ENCODE data around the gene MLYCD.

GRCh38 chr16:83900571-83900970, 1.7 kb downstream of the MLYCD start:
- TF ChIP-seq EZH2 (IDR thresholded peaks at IDR 0.05; ENCODE audit: insufficient read depth, low read length): no peak
- no peak for TF ChIP-seq CTCF (IDR thresholded peaks at IDR 0.05; ENCODE audit: insufficient read depth, low read depth, low read length)

Data from astrocyte (in vitro differentiated cells and primary cell).